Measurements from ENCODE around the gene WASL. TPM values are rescaled to one million over a fixed set of nuclear protein-coding genes. Genes with fewer than 3 reads are reported as not detected.

WASL gene
- total RNA-seq, 1 experiment from 2014 or later = 33.2 TPM

GRCh38 chr7:123750389-123751230 is 1.8 kb upstream of the WASL start:
- DNase-seq = no peak
- Mint-ChIP-seq H3K4me3 (ENCODE audit: low read depth, unreplicated experiment) (peak overlapping the region; percentile 91), H3K27ac (ENCODE audit: unreplicated experiment) (peak overlapping the region; percentile 75), H3K36me3 (ENCODE audit: insufficient read depth, unreplicated experiment) (peaks cover 38% of the 10 kb centered on the region), H3K27me3 (ENCODE audit: unreplicated experiment) (no peaks in the 10 kb centered on the region), H3K9me3 (ENCODE audit: low read depth, unreplicated experiment) (no peaks in the 10 kb centered on the region), H3K4me1 (ENCODE audit: low read depth, unreplicated experiment) (peaks cover 45% of the 10 kb centered on the region)
- intact Hi-C loops (cut with micrococcal nuclease; ENCODE audit: unreplicated experiment) = no loop called here
- BruUV-seq (replicated peaks) = no TSS peak
- no peak for TF ChIP-seq CTCF (IDR thresholded peaks at IDR 0.05; ENCODE audit: unreplicated experiment)
- CTCF ChIA-PET = interaction anchor here (0.5 to 2.8 kb wide), 4 partner anchors 20 to 969 kb away, joined by 3 to 16 read pairs (median 7); no protein-coding TSS in a partner anchor

GRCh38 chr7:123749537-123749857 is 694 bp upstream of the WASL start:
- BruUV-seq (replicated peaks) = TSS peak; percentile 93
- Mint-ChIP-seq H3K27ac (ENCODE audit: unreplicated experiment) (peak overlapping the region; percentile 75), H3K36me3 (ENCODE audit: insufficient read depth, unreplicated experiment) (peaks cover 38% of the 10 kb centered on the region), H3K4me3 (ENCODE audit: low read depth, unreplicated experiment) (peak overlapping the region; percentile 91), H3K9me3 (ENCODE audit: low read depth, unreplicated experiment) (no peaks in the 10 kb centered on the region), H3K27me3 (ENCODE audit: unreplicated experiment) (no peaks in the 10 kb centered on the region), H3K4me1 (ENCODE audit: low read depth, unreplicated experiment) (peaks cover 45% of the 10 kb centered on the region)
- no peak for TF ChIP-seq CTCF (IDR thresholded peaks at IDR 0.05; ENCODE audit: unreplicated experiment)
- DNase-seq = no peak
- CTCF ChIA-PET = interaction anchor here (1.0 to 2.8 kb wide), 4 partner anchors 21 to 48 kb away, joined by 3 to 16 read pairs (median 7); no protein-coding TSS in a partner anchor
- intact Hi-C loops (cut with micrococcal nuclease; ENCODE audit: unreplicated experiment) = loop anchor here (1.0 to 5.0 kb wide), 2 partner anchors 49 to 67 kb away; no protein-coding TSS in a partner anchor

GRCh38 chr7:123748171-123748733 is 551 bp downstream of the WASL start:
- Mint-ChIP-seq H3K9me3 (ENCODE audit: low read depth, unreplicated experiment) (no peaks in the 10 kb centered on the region), H3K4me3 (ENCODE audit: low read depth, unreplicated experiment) (peak overlapping the region; percentile 91), H3K27ac (ENCODE audit: unreplicated experiment) (peak overlapping the region; percentile 75), H3K27me3 (ENCODE audit: unreplicated experiment) (no peaks in the 10 kb centered on the region), H3K36me3 (ENCODE audit: insufficient read depth, unreplicated experiment) (peaks cover 38% of the 10 kb centered on the region), H3K4me1 (ENCODE audit: low read depth, unreplicated experiment) (peaks cover 49% of the 10 kb centered on the region)
- peak; percentile 49 for DNase-seq
- no TSS peak for BruUV-seq (replicated peaks)
- CTCF ChIA-PET = interaction anchor here (1.0 to 2.8 kb wide), 5 partner anchors 12 to 47 kb away, joined by 3 to 16 read pairs (median 4); no protein-coding TSS in a partner anchor
- intact Hi-C loops (cut with micrococcal nuclease; ENCODE audit: unreplicated experiment) = loop anchor here (5.0 kb wide), 1 partner anchor 66 kb away; no protein-coding TSS in a partner anchor
- no peak for TF ChIP-seq CTCF (IDR thresholded peaks at IDR 0.05; ENCODE audit: unreplicated experiment)

GRCh38 chr7:123747620-123748141 is 1.1 kb downstream of the WASL start:
- no peak for TF ChIP-seq CTCF (IDR thresholded peaks at IDR 0.05; ENCODE audit: unreplicated experiment)
- no TSS peak for BruUV-seq (replicated peaks)
- Mint-ChIP-seq H3K4me1 (ENCODE audit: low read depth, unreplicated experiment) (peaks cover 49% of the 10 kb centered on the region), H3K4me3 (ENCODE audit: low read depth, unreplicated experiment) (peak overlapping the region; percentile 91), H3K27me3 (ENCODE audit: unreplicated experiment) (no peaks in the 10 kb centered on the region), H3K9me3 (ENCODE audit: low read depth, unreplicated experiment) (no peaks in the 10 kb centered on the region), H3K27ac (ENCODE audit: unreplicated experiment) (peak overlapping the region; percentile 75), H3K36me3 (ENCODE audit: insufficient read depth, unreplicated experiment) (peaks cover 38% of the 10 kb centered on the region)
- intact Hi-C loops (cut with micrococcal nuclease; ENCODE audit: unreplicated experiment) = loop anchor here (1.0 to 5.0 kb wide), 3 partner anchors 27 to 65 kb away; no protein-coding TSS in a partner anchor
- CTCF ChIA-PET = interaction anchor here (0.5 to 2.0 kb wide), 2 partner anchors 46 to 101 kb away, joined by 3 to 4 read pairs; no protein-coding TSS in a partner anchor
- DNase-seq = peak; percentile 72

All from Calu3 (cell line).